Right lobe of liver (tissue), 6 donors: ENCODE results near the gene DOCK6. TPM values are rescaled to one million over a fixed set of nuclear protein-coding genes. Genes with fewer than 3 reads are reported as not detected.

Experiments
- ATAC-seq, 4 donors: fragments of 200-7000 bp; cut with Tn5 transposase; one replicate each; pipeline ENCODE4 v1.9.1; 2020; ENCODE audit warnings: mild to moderate bottlenecking in 4 of 4, moderate library complexity in 4 of 4
- DNase-seq, 3 donors: peaks; one replicate each; pipeline ENCODE4 v3.0.0-alpha.2; 2020
- H3K27ac ChIP-seq, 3 donors: fragments of 200-600 bp; one replicate each; pipeline ENCODE4 v1.8.0; 2022
- H3K27me3 ChIP-seq, 2 donors: fragments of 200-600 bp; one replicate each; pipeline ENCODE4 v1.8.0; 2022
- H3K36me3 ChIP-seq, 4 donors: fragments of 200-600 bp; sonication (generic) in 1 of 4; one replicate each; pipeline versions ENCODE4 v1.5.1 to v1.8.0; 2017 to 2022; ENCODE audit warnings: control low read depth in 1 of 4
- H3K4me1 ChIP-seq, 4 donors: fragments of 200-600 bp; sonication (generic) in 1 of 4; one replicate each; pipeline versions ENCODE4 v1.5.1 to v1.8.0; 2017 to 2022; ENCODE audit warnings: control low read depth in 1 of 4
- H3K4me3 ChIP-seq, 3 donors: fragments of 200-600 bp; one replicate each; pipeline ENCODE4 v1.8.0; 2022
- H3K9me3 ChIP-seq, 4 donors: fragments of 200-600 bp; sonication (generic) in 1 of 4; one replicate each; pipeline versions ENCODE4 v1.5.1 to v1.8.0; 2017 to 2022; ENCODE audit warnings: control low read depth in 1 of 4
- CTCF ChIP-seq, 4 donors: fragments of 200-600 bp in 3 of 4; fragments of 450-650 bp in 1 of 4; IDR thresholded peaks; one replicate each; pipeline versions ENCODE4 v1.5.1 to v1.8.0; 2016 to 2022; ENCODE audit warnings: antibody characterized with exemption in 4 of 4, mild to moderate bottlenecking in 2 of 4
- POLR2A ChIP-seq: fragments of 450-650 bp; IDR thresholded peaks from one replicate; pipeline ENCODE4 v1.6.1; 2017; ENCODE audit warnings: antibody characterized with exemption, mild to moderate bottlenecking
- WGBS: methylation state at CpG from one replicate; pipeline ENCODE4 v1.1.6; 2018; ENCODE audit warnings: low coverage, low lambda C conversion rate; ENCODE audit not compliant: insufficient coverage; ENCODE audit errors: missing lambda C conversion rate; 5-methylcytosine and 5-hydroxymethylcytosine counted together
- intact Hi-C, 2 donors: fragments of 100-400 bp; cut with DNase I; formaldehyde crosslinking; loops; one replicate each; pipeline versions ENCODE4 v1.11.2 to v1.14.1; 2022
- total RNA-seq, 6 experiments: library from RNA; depleted of rRNA in 2 of 6; stranded (reverse); fragments of >200 nt in 2 of 6; fragmentation: NEBNext Ultra II Directional in 3 of 6; extraction: Animal tissue kit (Norgen Biotek cat#: 25700) in 3 of 6; gene quantifications; one replicate each; pipeline versions ENCODE4 v1.1.0 to v1.2.4, GENCODE V29; 2016 to 2023
- donor health status: DM: no; HTN: yes; CAD: no.
- donor health status: DM: no; HTN: no; CAD: no.
- donor health status: DM: no; HTN: no; CAD: no.
- donor health status: DM: no; HTN: yes; CAD: no.
- donor health status: DM: no; HTN: yes; CAD: no.

DOCK6 gene
- total RNA-seq, 6 experiments from 2014 or later, result 19.9 to 45.9 (median 30.4) TPM

- H3K4me1 ChIP-seq, result no peaks in the 10 kb centered on the region
- no peaks in the 10 kb centered on the region for H3K27me3 ChIP-seq
- TF ChIP-seq CTCF (IDR thresholded peaks at IDR 0.05) (peak; percentile 13 to 36 (median 26)), POLR2A (no peak)
- intact Hi-C loops, result no loop called here
- no peak for DNase-seq
- peak in 3 of 4 donors; percentile 26 to 58 (median 29) for ATAC-seq
- H3K4me3 ChIP-seq, result no peak overlapping the region
- no peaks in the 10 kb centered on the region for H3K9me3 ChIP-seq
- WGBS, result 82% methylated on average over 2 of the region's 5 CpGs
- no peak overlapping the region for H3K27ac ChIP-seq
- H3K36me3 ChIP-seq, result peaks cover 0 to 3% (median 0%) of the 10 kb centered on the region in 4 donors
Measured at GRCh38 chr19:11254666-11255065, 7.7 kb downstream of the DOCK6 start.

DNA sequence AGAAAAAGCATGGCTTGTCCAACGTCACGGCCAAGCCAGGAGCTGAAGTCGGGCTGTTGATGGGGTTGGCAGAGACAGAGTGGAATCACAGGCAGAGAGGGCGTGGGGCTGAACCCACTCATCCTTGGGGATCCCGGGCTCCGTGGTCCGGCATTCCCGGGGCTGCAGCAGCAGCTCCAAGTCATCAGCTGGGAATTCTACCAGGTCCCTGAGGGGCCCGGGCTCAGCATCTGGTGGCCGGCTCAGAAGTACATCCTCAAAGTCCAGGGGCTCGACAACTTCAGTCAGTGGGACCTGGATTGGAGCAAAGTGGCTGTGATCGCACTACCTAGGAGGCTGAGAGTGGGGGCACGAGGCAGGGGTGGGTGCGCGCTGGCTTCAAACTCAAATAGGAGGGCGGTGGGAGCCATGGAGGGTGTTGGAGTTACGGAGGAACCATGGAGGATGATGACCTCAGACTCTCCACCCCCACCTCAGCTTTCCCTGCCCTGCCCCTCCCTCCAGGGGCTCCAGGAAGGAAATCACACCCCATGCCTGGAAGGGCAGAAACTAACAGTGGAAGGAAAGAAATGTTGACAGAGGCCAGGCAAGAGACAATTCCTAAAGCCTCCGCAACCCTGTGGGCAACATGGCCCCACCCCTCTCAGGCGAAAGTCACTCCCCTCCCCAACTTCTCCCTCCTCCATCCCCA lies 9.5 kb downstream of the DOCK6 start:
- H3K27me3 ChIP-seq, result no peaks in the 10 kb centered on the region
- H3K9me3 ChIP-seq, result no peaks in the 10 kb centered on the region
- peaks cover 0 to 3% (median 0%) of the 10 kb centered on the region in 4 donors for H3K36me3 ChIP-seq
- intact Hi-C loops, result no loop called here
- WGBS, result 89% methylated on average over 11 of the region's 19 CpGs
- H3K4me3 ChIP-seq, result no peak overlapping the region
- peak overlapping the region in 2 of 3 donors; percentile 29 to 43 for H3K27ac ChIP-seq
- DNase-seq (no peak), ATAC-seq (peak; percentile 16 to 33 (median 28))
- no peak for TF ChIP-seq CTCF (IDR thresholded peaks at IDR 0.05)
- TF ChIP-seq POLR2A, result no peak
- H3K4me1 ChIP-seq, result no peaks in the 10 kb centered on the region

DNA sequence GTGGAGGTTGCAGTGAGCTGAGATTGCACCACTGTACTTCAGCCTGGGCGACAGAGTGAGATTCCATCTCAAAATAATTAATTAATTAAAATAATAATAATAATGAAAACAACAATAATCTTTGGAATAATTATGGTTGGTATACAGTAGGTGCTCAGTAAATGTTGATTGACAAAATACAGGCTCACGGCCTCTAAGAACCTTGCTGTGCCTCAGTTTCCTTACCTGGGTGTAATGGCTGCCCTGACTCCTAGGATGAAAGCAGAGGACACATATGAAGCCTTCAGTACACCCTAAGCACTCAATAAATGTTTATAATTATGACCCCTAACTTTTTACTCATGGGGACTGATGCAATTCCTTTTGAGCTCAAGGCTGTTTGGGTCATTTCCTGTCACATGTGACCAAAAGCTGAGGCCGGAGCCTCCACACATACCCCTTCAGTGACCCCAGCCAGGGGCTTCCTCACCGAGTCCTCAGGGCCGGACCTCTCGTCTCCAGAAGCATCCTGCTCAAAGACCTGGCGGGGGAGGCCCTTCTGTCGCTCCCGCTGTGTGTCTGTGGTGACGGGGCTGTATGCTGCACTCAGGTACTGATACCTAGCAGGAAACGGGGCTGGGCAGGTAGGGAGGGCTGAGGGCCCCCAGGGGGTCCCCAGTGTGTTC lies 10.5 kb downstream of the DOCK6 start:
- intact Hi-C loops, result no loop called here
- Histone ChIP-seq H3K27me3 (no peaks in the 10 kb centered on the region), H3K4me3 (no peak overlapping the region), H3K4me1 (no peaks in the 10 kb centered on the region), H3K27ac (no peak overlapping the region), H3K9me3 (no peaks in the 10 kb centered on the region), H3K36me3 (peaks cover 0 to 3% (median 0%) of the 10 kb centered on the region in 4 donors)
- ATAC-seq, result peak; percentile 21 to 60 (median 43)
- WGBS, result 77% methylated on average over 5 of the region's 11 CpGs
- no peak for TF ChIP-seq POLR2A
- DNase-seq, result no peak

GRCh38 chr19:11251217-11251616 lies 11.1 kb downstream of the DOCK6 start:
- peaks cover 0 to 3% (median 0%) of the 10 kb centered on the region in 4 donors for H3K36me3 ChIP-seq
- ATAC-seq, result no peak
- H3K4me1 ChIP-seq, result no peaks in the 10 kb centered on the region
- no peak overlapping the region for H3K27ac ChIP-seq
- H3K4me3 ChIP-seq, result no peak overlapping the region
- H3K27me3 ChIP-seq, result no peaks in the 10 kb centered on the region
- no peak for DNase-seq
- intact Hi-C loops, result no loop called here
- TF ChIP-seq POLR2A, result no peak
- TF ChIP-seq CTCF (IDR thresholded peaks at IDR 0.05), result no peak
- WGBS, result 93% methylated on average over 3 of the region's 4 CpGs
- H3K9me3 ChIP-seq, result no peaks in the 10 kb centered on the region

DNA sequence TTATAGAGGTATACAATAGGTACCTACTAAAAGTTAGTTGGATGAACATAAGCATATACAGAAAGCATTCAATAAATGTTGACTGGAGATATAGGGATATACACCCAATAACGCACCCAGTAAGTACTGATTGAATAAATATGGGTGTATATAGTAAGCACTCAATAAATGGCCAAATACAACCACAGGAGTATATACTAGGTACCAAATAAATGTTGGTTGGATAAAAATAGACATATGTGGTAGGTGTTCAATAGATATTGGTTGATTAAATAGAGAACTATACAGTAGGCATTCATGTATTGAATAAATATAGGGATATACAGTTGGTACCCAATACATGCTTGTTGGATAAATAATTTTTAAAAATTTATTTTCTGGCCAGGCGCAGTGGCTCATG lies 13.5 kb downstream of the DOCK6 start:
- TF ChIP-seq CTCF (IDR thresholded peaks at IDR 0.05) (no peak), POLR2A (no peak)
- Histone ChIP-seq H3K27ac (no peak overlapping the region), H3K4me3 (no peak overlapping the region), H3K36me3 (peaks cover 0 to 3% (median 0%) of the 10 kb centered on the region in 4 donors), H3K27me3 (no peaks in the 10 kb centered on the region), H3K4me1 (peaks cover 0 to 2% (median 0%) of the 10 kb centered on the region in 4 donors), H3K9me3 (no peaks in the 10 kb centered on the region)
- DNase-seq (no peak), ATAC-seq (no peak)
- 93% methylated on average over 2 of the region's 2 CpGs for WGBS
- intact Hi-C loops, result no loop called here
